SIG-M5 (cell line): ENCODE measurements around the gene NINJ1.

Source experiments
- DNase-seq: peaks from one replicate; lab custom pipeline; 2025; lab: John Stamatoyannopoulos, UW

Gene NINJ1

GRCh38 chr9:93134015-93134739, at the start of gene NINJ1:
Gene NINJ1 (minus strand): TSS chr9:93134251. CDS start chr9:93134217, 34 bp downstream.
- no peak for DNase-seq

- DNase-seq = no peak
Observed at GRCh38 chr9:93183131-93183662, 49.1 kb upstream of the NINJ1 start.

GRCh38 chr9:93182572-93182971, 48.5 kb upstream of the NINJ1 start:
- no peak for DNase-seq

- DNase-seq = no peak
Observed at GRCh38 chr9:93181672-93182435, 47.8 kb upstream of the NINJ1 start.

- no peak for DNase-seq
Observed at GRCh38 chr9:93180938-93181337, 46.9 kb upstream of the NINJ1 start.

- no peak for DNase-seq
Observed at GRCh38 chr9:93178851-93179786, 45.1 kb upstream of the NINJ1 start.

- no peak for DNase-seq
Observed at GRCh38 chr9:93177676-93178075, 43.6 kb upstream of the NINJ1 start.

- DNase-seq = no peak
Observed at GRCh38 chr9:93174976-93175375, 40.9 kb upstream of the NINJ1 start.

- DNase-seq = no peak
Observed at GRCh38 chr9:93173365-93174051, 39.5 kb upstream of the NINJ1 start.

- no peak for DNase-seq
Observed at GRCh38 chr9:93172666-93173364, 38.8 kb upstream of the NINJ1 start.

GRCh38 chr9:93171261-93171990, 37.4 kb upstream of the NINJ1 start:
- no peak for DNase-seq

- no peak for DNase-seq
Observed at GRCh38 chr9:93170571-93170970, 36.5 kb upstream of the NINJ1 start.

GRCh38 chr9:93169444-93169843, 35.4 kb upstream of the NINJ1 start:
- no peak for DNase-seq

- DNase-seq = no peak
Observed at GRCh38 chr9:93168581-93168980, 34.5 kb upstream of the NINJ1 start.

- no peak for DNase-seq
Observed at GRCh38 chr9:93167838-93168237, 33.8 kb upstream of the NINJ1 start.

- no peak for DNase-seq
Observed at GRCh38 chr9:93167185-93167584, 33.1 kb upstream of the NINJ1 start.

GRCh38 chr9:93166699-93167098, 32.6 kb upstream of the NINJ1 start:
- no peak for DNase-seq

- no peak for DNase-seq
Observed at GRCh38 chr9:93164085-93164484, 30.0 kb upstream of the NINJ1 start.

- DNase-seq = no peak
Observed at GRCh38 chr9:93161786-93162562, 27.9 kb upstream of the NINJ1 start.
